ENCODE data around the gene OXCT2. TPM values are rescaled to one million over a fixed set of nuclear protein-coding genes. Genes with fewer than 3 reads are reported as not detected.
A peak's percentile ranks its signal among the peaks of the same experiment; 100 is the strongest.

Gene OXCT2
- total and polyA plus RNA-seq, 9 of the 15 experiments (the other 6 are each of a cell fraction or from before 2014, with no cell fraction given) = 0.08 to 0.64 (median 0.22) TPM; not detected in 2

GRCh38 chr1:39761557-39762260 lies 9.4 kb downstream of the OXCT2 start:
- Histone ChIP-seq H3K9me3 (replicated peaks; ENCODE audit: control insufficient read depth, insufficient read depth, low read depth, low read length) (no peaks in the 10 kb centered on the region), H3K4me3 (no peak overlapping the region), H3K9me1 (ENCODE audit: control insufficient read depth, insufficient read depth, low read length) (no peaks in the 10 kb centered on the region), H3K9ac (ENCODE audit: insufficient read depth in 1 of 2, low read depth in 2 of 2, low read length in 2 of 2) (0 out of 4 replicates have a peak overlapping the region, but pooled peaks of 1 of the 2 experiments have one; percentile 6), H4K20me1 (replicated peaks; ENCODE audit: control insufficient read depth, insufficient read depth, low read length) (no peaks in the 10 kb centered on the region; the same call in 1 of the 2 replicates), H3K79me2 (ENCODE audit: control insufficient read depth, insufficient read depth, low read length) (no peaks in the 10 kb centered on the region), H3K27me3 (ENCODE audit: control insufficient read depth in 2 of 2, insufficient read depth in 2 of 2, low read length in 2 of 2) (no peaks in the 10 kb centered on the region), H3K36me3 (ENCODE audit: control insufficient read depth, insufficient read depth, low read length) (peaks cover 17% of the 10 kb centered on the region; the same call in 2 of the 3 replicates), H3K27ac (ENCODE audit: extremely low read depth, low read depth, low read length) (no peak overlapping the region), H3K4me2 (ENCODE audit: insufficient read depth, low read length) (no peak overlapping the region), H3K4me1 (replicated peaks in 1 of 2; ENCODE audit: control insufficient read depth in 2 of 2, insufficient read depth in 2 of 2, low read length in 2 of 2) (peaks cover 3 to 18% of the 10 kb centered on the region in 2 experiments; a peak in 3 of 5 replicates), H2AFZ (ENCODE audit: low read depth, low read length) (no peak overlapping the region)
- intact Hi-C loops (cut with micrococcal nuclease) = loop anchor here (5.0 kb wide), 1 partner anchor 239 kb away; no protein-coding TSS in a partner anchor
- BruUV-seq (replicated peaks) = no TSS peak
- POLR2A ChIA-PET = interaction anchor here (1.2 to 1.3 kb wide), 2 partner anchors 23 to 51 kb away, joined by 3 to 4 read pairs; partner anchors contain the start of gene PPIE
- CTCF ChIA-PET (ENCODE audit: low intra/inter-chr PET ratio) = no interaction called here
- no peak for ATAC-seq
- DNase-seq (ENCODE audit: extremely low read depth in 1 of 4, low spot score in 3 of 4) = no peak
- in situ Hi-C loops (cut with MboI) = loop anchor here (5.0 kb wide), 1 partner anchor 239 kb away; no protein-coding TSS in a partner anchor
- WGBS (ENCODE audit: insufficient coverage, low coverage, missing lambda C conversion rate) = 60% methylated on average over 16 of the region's 16 CpGs
- FAIRE-seq = no peak
- TF ChIP-seq HBP1 (CRISPR knock-in tag; IDR thresholded peaks at IDR 0.05) (no peak), STAT5B (CRISPR knock-in tag; IDR thresholded peaks at IDR 0.05) (no peak), CBFA2T2 (conservative IDR thresholded peaks at IDR 0.05) (no peak), ZNF551 (CRISPR knock-in tag; IDR thresholded peaks at IDR 0.05) (no peak), ZNF263 (CRISPR knock-in tag; IDR thresholded peaks at IDR 0.05; ENCODE audit: borderline replicate concordance) (no peak), ERF (CRISPR knock-in tag; IDR thresholded peaks at IDR 0.05) (no peak), ZNF224 (CRISPR knock-in tag; IDR thresholded peaks at IDR 0.05) (no peak), CTBP1 (IDR thresholded peaks at IDR 0.05; ENCODE audit: borderline replicate concordance) (no peak), FOS (IDR thresholded peaks at IDR 0.05; ENCODE audit: extremely low read depth, insufficient read length) (no peak), MTF1 (CRISPR knock-in tag; IDR thresholded peaks at IDR 0.05; ENCODE audit: borderline replicate concordance) (no peak), MCM2 (IDR thresholded peaks at IDR 0.05; ENCODE audit: low read depth) (no peak), UBTF (IDR thresholded peaks at IDR 0.05; ENCODE audit: borderline replicate concordance in 1 of 2, low read depth in 2 of 2, low read length in 2 of 2) (no peak), RBM17 (IDR thresholded peaks at IDR 0.05; ENCODE audit: borderline replicate concordance, low read depth, low read length) (no peak), ETS2 (tag; IDR thresholded peaks at IDR 0.05; ENCODE audit: borderline replicate concordance, poor library complexity, severe bottlenecking) (no peak), MTA1 (IDR thresholded peaks at IDR 0.05; ENCODE audit: borderline replicate concordance) (no peak), SIX5 (IDR thresholded peaks at IDR 0.05; ENCODE audit: borderline replicate concordance in 1 of 2, insufficient read depth in 1 of 2, low read depth in 1 of 2, low read length in 2 of 2) (no peak)

Data from K562 (cell line).